ENCODE results near the gene FXYD6.
"Not testable (repeated sequence)": the region's sequence is repeated elsewhere in the genome, so short reads cannot be mapped to it uniquely, and the experiment has no call there.

The FXYD6 gene

GRCh38 chr11:117816151-117816741 is 60.2 kb downstream of the FXYD6 start:
- DNase-seq (ENCODE audit: low read depth in 1 of 2, low spot score in 1 of 2): no peak

GRCh38 chr11:117815262-117815803 is 61.1 kb downstream of the FXYD6 start:
- in situ Hi-C loops (cut with HindIII; ENCODE audit: low pct_unique_long_range_greater_than_20kb, low sequenced_read_pairs): loop anchor here (25.0 kb wide), 1 partner anchor 378 kb away; no protein-coding TSS in a partner anchor
- DNase-seq (ENCODE audit: low read depth in 1 of 2, low spot score in 1 of 2): no peak
- no peak for TF ChIP-seq JUND (IDR thresholded peaks at IDR 0.05; ENCODE audit: low read depth)

More at GRCh38 chr11:117816151-117816741, 60.2 kb downstream of the FXYD6 start:
- no peak for TF ChIP-seq JUND (IDR thresholded peaks at IDR 0.05; ENCODE audit: low read depth)
- in situ Hi-C loops (cut with HindIII; ENCODE audit: low pct_unique_long_range_greater_than_20kb, low sequenced_read_pairs): loop anchor here (25.0 kb wide), 1 partner anchor 379 kb away; no protein-coding TSS in a partner anchor

- in situ Hi-C loops (cut with HindIII; ENCODE audit: low pct_unique_long_range_greater_than_20kb, low sequenced_read_pairs): loop anchor here (25.0 kb wide), 1 partner anchor 378 kb away; no protein-coding TSS in a partner anchor
- DNase-seq (ENCODE audit: low read depth in 1 of 2, low spot score in 1 of 2): no peak
- no peak for TF ChIP-seq JUND (IDR thresholded peaks at IDR 0.05; ENCODE audit: low read depth)
Measured at GRCh38 chr11:117814766-117815261, 61.6 kb downstream of the FXYD6 start.

GRCh38 chr11:117814204-117814765 is 62.2 kb downstream of the FXYD6 start:
- DNase-seq (ENCODE audit: low read depth in 1 of 2, low spot score in 1 of 2): no peak
- TF ChIP-seq JUND (IDR thresholded peaks at IDR 0.05; ENCODE audit: low read depth): no peak
- in situ Hi-C loops (cut with HindIII; ENCODE audit: low pct_unique_long_range_greater_than_20kb, low sequenced_read_pairs): loop anchor here (25.0 kb wide), 1 partner anchor 377 kb away; no protein-coding TSS in a partner anchor

GRCh38 chr11:117810056-117810451 is 66.4 kb downstream of the FXYD6 start:
- in situ Hi-C loops (cut with HindIII; ENCODE audit: low pct_unique_long_range_greater_than_20kb, low sequenced_read_pairs): loop anchor here (25.0 kb wide), 1 partner anchor 373 kb away; no protein-coding TSS in a partner anchor
- DNase-seq (ENCODE audit: low read depth in 1 of 2, low spot score in 1 of 2): not testable (repeated sequence)

- TF ChIP-seq JUND (IDR thresholded peaks at IDR 0.05; ENCODE audit: low read depth): no peak
- in situ Hi-C loops (cut with HindIII; ENCODE audit: low pct_unique_long_range_greater_than_20kb, low sequenced_read_pairs): loop anchor here (25.0 kb wide), 1 partner anchor 372 kb away; no protein-coding TSS in a partner anchor
- DNase-seq (ENCODE audit: low read depth in 1 of 2, low spot score in 1 of 2): peak; percentile 89 to 92
Measured at GRCh38 chr11:117809236-117810055, 67.0 kb downstream of the FXYD6 start.

- in situ Hi-C loops (cut with HindIII; ENCODE audit: low pct_unique_long_range_greater_than_20kb, low sequenced_read_pairs): loop anchor here (25.0 kb wide), 1 partner anchor 371 kb away; no protein-coding TSS in a partner anchor
- TF ChIP-seq JUND (IDR thresholded peaks at IDR 0.05; ENCODE audit: low read depth): no peak
- no peak for DNase-seq (ENCODE audit: low read depth in 1 of 2, low spot score in 1 of 2)
Measured at GRCh38 chr11:117808784-117809183, 67.7 kb downstream of the FXYD6 start.

- no peak for TF ChIP-seq JUND (IDR thresholded peaks at IDR 0.05; ENCODE audit: low read depth)
- DNase-seq (ENCODE audit: low read depth in 1 of 2, low spot score in 1 of 2): peak; percentile 60 to 76
- in situ Hi-C loops (cut with HindIII; ENCODE audit: low pct_unique_long_range_greater_than_20kb, low sequenced_read_pairs): loop anchor here (25.0 kb wide), 1 partner anchor 370 kb away; no protein-coding TSS in a partner anchor
Measured at GRCh38 chr11:117807482-117808327, 68.8 kb downstream of the FXYD6 start.

- DNase-seq (ENCODE audit: low read depth in 1 of 2, low spot score in 1 of 2): no peak
- in situ Hi-C loops (cut with HindIII; ENCODE audit: low pct_unique_long_range_greater_than_20kb, low sequenced_read_pairs): loop anchor here (25.0 kb wide), 1 partner anchor 370 kb away; no protein-coding TSS in a partner anchor
- no peak for TF ChIP-seq JUND (IDR thresholded peaks at IDR 0.05; ENCODE audit: low read depth)
Measured at GRCh38 chr11:117806846-117807245, 69.6 kb downstream of the FXYD6 start.

- in situ Hi-C loops (cut with HindIII; ENCODE audit: low pct_unique_long_range_greater_than_20kb, low sequenced_read_pairs): loop anchor here (25.0 kb wide), 1 partner anchor 368 kb away; no protein-coding TSS in a partner anchor
- no peak for DNase-seq (ENCODE audit: low read depth in 1 of 2, low spot score in 1 of 2)
Measured at GRCh38 chr11:117805045-117805444, 71.4 kb downstream of the FXYD6 start.

GRCh38 chr11:117803896-117804295 is 72.6 kb downstream of the FXYD6 start:
- no peak for TF ChIP-seq JUND (IDR thresholded peaks at IDR 0.05; ENCODE audit: low read depth)
- DNase-seq (ENCODE audit: low read depth in 1 of 2, low spot score in 1 of 2): no peak
- in situ Hi-C loops (cut with HindIII; ENCODE audit: low pct_unique_long_range_greater_than_20kb, low sequenced_read_pairs): loop anchor here (25.0 kb wide), 1 partner anchor 367 kb away; no protein-coding TSS in a partner anchor

More at GRCh38 chr11:117805045-117805444, 71.4 kb downstream of the FXYD6 start:
- no peak for TF ChIP-seq JUND (IDR thresholded peaks at IDR 0.05; ENCODE audit: low read depth)

Measured in T47D (cell line).